HepG2 (cell line): ENCODE measurements around the gene EPHA10. TPM values are rescaled to one million over a fixed set of nuclear protein-coding genes. Genes with fewer than 3 reads are reported as not detected.
A peak's percentile ranks its signal among the peaks of the same experiment; 100 is the strongest.

Experiments
- ATAC-seq: fragments of 200-7000 bp; cut with Tn5 transposase; 3 replicates; pipeline ENCODE4 v1.9.1; 2020; ENCODE audit warnings: mild to moderate bottlenecking, moderate library complexity
- BruUV-seq: library from RNA; stranded (reverse); fragments of 400-500 nt; replicated peaks from 2 replicates; lab custom pipeline; 2021; lab: Mats Ljungman, UMichigan
- CTCF ChIA-PET: fragments of 300-600 bp; formaldehyde crosslinking; extraction: SDS; loops from one replicate; lab custom pipeline; 2021; ENCODE audit warnings: low total read pairs, inconsistent platforms, low intra/inter-chr PET ratio; lab: Yijun Ruan, JAX
- POLR2A ChIA-PET: fragments of 350-600 bp; sonication (Branson Sonifier 250); formaldehyde crosslinking; loops from one replicate; lab custom pipeline; 2020; ENCODE audit warnings: antibody characterized with exemption, inconsistent platforms; lab: Yijun Ruan, JAX
- DNase-seq: peaks from one replicate; pipeline ENCODE4 v3.0.0-alpha.2; 2015; ENCODE audit warnings: low spot score
- FAIRE-seq: peaks from 3 replicates; lab custom pipeline; 2011; peaks lifted over from hg19 to GRCh38; lab: Jason Lieb, UNC
- H2AFZ ChIP-seq: one replicate; pipeline ENCODE4 v1.6.1; 2011; ENCODE audit warnings: low read length, inconsistent platforms
- H3K27ac ChIP-seq: fragments of 300-600 bp; 3 replicates; pipeline ENCODE4 v1.8.0; 2011; ENCODE audit warnings: mixed run types, mild to moderate bottlenecking, mixed read lengths, low read length, inconsistent platforms; ENCODE audit not compliant: insufficient read depth; ENCODE audit errors: extremely low read length
- H3K27me3 ChIP-seq, 2 experiments: fragments of 200-600 bp in 1 of 2; 2 replicates in 1 of 2; 3 replicates in 1 of 2; pipeline versions ENCODE4 v1.6.0 to v1.8.0; 2011; ENCODE audit warnings: low read length in 2 of 2, mild to moderate bottlenecking in 2 of 2, moderate library complexity in 2 of 2, inconsistent platforms in 1 of 2; ENCODE audit not compliant: insufficient read depth in 2 of 2, control insufficient read depth in 1 of 2
- H3K36me3 ChIP-seq, 2 experiments: fragments of 200-600 bp in 1 of 2; replicated peaks in 1 of 2; 2 replicates in 1 of 2; 3 replicates in 1 of 2; pipeline versions ENCODE4 v1.5.1 to v1.8.0; 2011; ENCODE audit warnings: low read length in 2 of 2, inconsistent platforms in 1 of 2; ENCODE audit not compliant: insufficient read depth in 2 of 2, control insufficient read depth in 1 of 2
- H3K4me1 ChIP-seq: 2 replicates; pipeline ENCODE4 v1.5.1; 2012; ENCODE audit warnings: low read length, inconsistent platforms; ENCODE audit not compliant: insufficient read depth
- H3K4me2 ChIP-seq: 2 replicates; pipeline ENCODE4 v1.6.0; 2011; ENCODE audit warnings: low read depth, low read length, inconsistent platforms
- H3K4me3 ChIP-seq, 3 experiments: fragments of 200-600 bp in 1 of 3; sonication (generic), shearing (Covaris generic) in 1 of 3; replicated peaks in 1 of 3; 2 replicates each; pipeline ENCODE4 v1.5.1; 2011 to 2016; ENCODE audit warnings: low read length in 3 of 3, inconsistent platforms in 2 of 3, low read depth in 2 of 3, mild to moderate bottlenecking in 2 of 3, control low read depth in 1 of 3, mixed read lengths in 1 of 3; ENCODE audit not compliant: insufficient read depth in 1 of 3
- H3K79me2 ChIP-seq: one replicate; pipeline ENCODE4 v1.6.1; 2011; ENCODE audit warnings: low read length, inconsistent platforms; ENCODE audit not compliant: insufficient read depth
- H3K9ac ChIP-seq: 2 replicates; pipeline ENCODE4 v1.6.0; 2011; ENCODE audit warnings: mild to moderate bottlenecking, low read depth, low read length, inconsistent platforms; ENCODE audit not compliant: insufficient read depth
- H3K9me3 ChIP-seq: 2 replicates; pipeline ENCODE4 v1.5.1; 2012; ENCODE audit warnings: mild to moderate bottlenecking, low read length
- H4K20me1 ChIP-seq: 2 replicates; pipeline ENCODE4 v1.6.0; 2011; ENCODE audit warnings: inconsistent platforms, mild to moderate bottlenecking, low read length, moderate library complexity; ENCODE audit not compliant: insufficient read depth
- HHEX ChIP-seq: IDR thresholded peaks from 2 replicates; pipeline ENCODE4 v1.6.1; 2016; ENCODE audit warnings: control low read depth
- HIC2 ChIP-seq: sonication (generic); formaldehyde crosslinking; IDR thresholded peaks from 2 replicates; pipeline ENCODE4 v1.9.0; 2022; ENCODE audit warnings: low read depth, missing genetic modification reagents
- HINFP ChIP-seq: sonication (generic); formaldehyde crosslinking; IDR thresholded peaks from 2 replicates; pipeline ENCODE4 v1.4.0; 2020; ENCODE audit warnings: low read depth, mild to moderate bottlenecking, missing genetic modification reagents
- HIVEP1 ChIP-seq: sonication (generic); formaldehyde crosslinking; IDR thresholded peaks from 2 replicates; pipeline ENCODE4 v1.4.0; 2020; ENCODE audit warnings: mild to moderate bottlenecking, missing genetic modification reagents
- IRF9 ChIP-seq: sonication (generic); formaldehyde crosslinking; IDR thresholded peaks from 2 replicates; pipeline ENCODE4 v1.8.0; 2022; ENCODE audit warnings: missing genetic modification reagents, mild to moderate bottlenecking, borderline replicate concordance
- MAX ChIP-seq: IDR thresholded peaks from 2 replicates; pipeline ENCODE4 v1.6.1; 2012; ENCODE audit warnings: inconsistent platforms
- NR2F2 ChIP-seq: IDR thresholded peaks from 2 replicates; pipeline ENCODE4 v1.6.1; 2012; ENCODE audit warnings: low read depth, inconsistent platforms, borderline replicate concordance
- PLRG1 ChIP-seq: fragments of 450-650 bp; conservative IDR thresholded peaks from 2 replicates; pipeline ENCODE4 v1.6.1; 2016
- RELA ChIP-seq: sonication (generic); formaldehyde crosslinking; IDR thresholded peaks from 2 replicates; pipeline ENCODE4 v1.4.0; 2020; ENCODE audit warnings: missing genetic modification reagents
- RNF2 ChIP-seq: fragments of 450-650 bp; conservative IDR thresholded peaks from 2 replicates; pipeline ENCODE4 v1.6.1; 2016; ENCODE audit warnings: low read depth
- ZNF274 ChIP-seq: sonication (generic); formaldehyde crosslinking; IDR thresholded peaks from 2 replicates; pipeline ENCODE4 v1.5.1; 2020; ENCODE audit warnings: mild to moderate bottlenecking, missing genetic modification reagents
- ZNF430 ChIP-seq: sonication (generic); formaldehyde crosslinking; IDR thresholded peaks from 2 replicates; pipeline ENCODE4 v1.9.0; 2021; ENCODE audit warnings: mild to moderate bottlenecking, missing genetic modification reagents
- ZNF572 ChIP-seq: sonication (generic); formaldehyde crosslinking; IDR thresholded peaks from 2 replicates; pipeline ENCODE4 v1.5.1; 2020; ENCODE audit warnings: mild to moderate bottlenecking, missing genetic modification reagents
- ZNF574 ChIP-seq: sonication (generic); formaldehyde crosslinking; IDR thresholded peaks from 2 replicates; pipeline ENCODE4 v1.4.0; 2020; ENCODE audit warnings: missing genetic modification reagents
- ZNF576 ChIP-seq: sonication (generic); formaldehyde crosslinking; IDR thresholded peaks from 2 replicates; pipeline ENCODE4 v1.4.0; 2020; ENCODE audit warnings: mild to moderate bottlenecking, missing genetic modification reagents
- ZNF781 ChIP-seq: sonication (generic); formaldehyde crosslinking; IDR thresholded peaks from 2 replicates; pipeline ENCODE4 v1.5.1; 2020; ENCODE audit warnings: borderline replicate concordance, mild to moderate bottlenecking, missing genetic modification reagents; ENCODE audit errors: not compliant biosample characterization
- WGBS: methylation state at CpG from one replicate; pipeline ENCODE4 v1.1.6; 2017; ENCODE audit warnings: low lambda C conversion rate; 5-methylcytosine and 5-hydroxymethylcytosine counted together
- in situ Hi-C: cut with HindIII; loops from 2 replicates; pipeline ENCODE4 v1.10.0; 2017; ENCODE audit warnings: low pct_unique_long_range_greater_than_20kb; ENCODE audit not compliant: extremely low pct_ligation_motif_present
- intact Hi-C: fragments of 100-400 bp; cut with micrococcal nuclease; formaldehyde crosslinking; loops from one replicate; pipeline ENCODE4 v1.10.0; 2022; ENCODE audit not compliant: unreplicated experiment
- polyA plus RNA-seq, 8 experiments: library from polyadenylated mRNA; depleted of rRNA in 3 of 8; stranded (reverse) in 7 of 8; unstranded in 1 of 8; fragments of >200 nt; fragmentation: Illumina TruSeq in 4 of 8; extraction: Trizol in 4 of 8; gene quantifications; 2 replicates each; pipeline versions ENCODE4 v1.2.1 to v1.2.3, GENCODE V29; 2011 to 2016; ENCODE audit warnings: low read depth in 4 of 8, missing spikeins in 1 of 8, mixed read lengths in 1 of 8; ENCODE audit not compliant: insufficient read depth in 1 of 8
- total RNA-seq, 5 experiments: library from RNA; depleted of rRNA; stranded (reverse); fragments of >200 nt; fragmentation: Illumina TruSeq; extraction: Trizol; gene quantifications; 2 replicates each; pipeline ENCODE4 v1.2.3, GENCODE V29; 2016; ENCODE audit warnings: low read depth in 1 of 5

EPHA10 gene
- total and polyA plus RNA-seq, 2 of the 13 experiments (the other 11 are each of a cell fraction or from before 2014, with no cell fraction given), result 0.11 to 0.58 TPM

- Histone ChIP-seq H3K4me2 (peak overlapping the region; percentile 52), H3K79me2 (no peaks in the 10 kb centered on the region), H3K4me1 (peaks cover 63% of the 10 kb centered on the region), H3K9ac (no peak overlapping the region), H4K20me1 (no peaks in the 10 kb centered on the region), H3K27me3 (peaks cover 5 to 15% of the 10 kb centered on the region in 2 experiments; a peak in 4 of 5 replicates), H3K36me3 (no peaks in the 10 kb centered on the region), H3K27ac (no peak overlapping the region), H3K9me3 (no peaks in the 10 kb centered on the region), H3K4me3 (peak overlapping the region in 1 of 3 experiments; percentile 40; a peak in 1 of 6 replicates), H2AFZ (no peak overlapping the region)
- DNase-seq, result no peak
- FAIRE-seq, result no peak
- POLR2A ChIA-PET, result interaction anchor here (0.5 kb wide), 1 partner anchor 359 kb away, joined by 3 read pairs; no protein-coding TSS in a partner anchor
- in situ Hi-C loops, result no loop called here
- intact Hi-C loops, result no loop called here
- BruUV-seq, result no TSS peak
- 61% methylated on average over 8 of the region's 26 CpGs for WGBS
- CTCF ChIA-PET, result no interaction called here
- peak; percentile 58 for ATAC-seq
- peak; percentile 74; the same call in 1 of the 2 replicates for TF ChIP-seq HIVEP1 (CRISPR knock-in tag)
- 0 out of 2 replicates have a peak, but pooled peaks have one; percentile 61 for TF ChIP-seq HINFP (CRISPR knock-in tag)
- no peak for TF ChIP-seq IRF9 (CRISPR knock-in tag)
- TF ChIP-seq ZNF572, result no peak
- no peak for TF ChIP-seq ZNF574
- TF ChIP-seq HIC2, result 0 out of 2 replicates have a peak, but pooled peaks have one; percentile 44
- TF ChIP-seq ZNF430 (CRISPR knock-in tag), result no peak
- no peak for TF ChIP-seq HHEX (CRISPR knock-in tag)
- peak; percentile 71; the same call in 1 of the 2 replicates for TF ChIP-seq RELA (CRISPR knock-in tag)
- peak; percentile 29; the same call in 1 of the 2 replicates for TF ChIP-seq MAX
- TF ChIP-seq RNF2, result peak; percentile 41; the same call in 1 of the 2 replicates
- TF ChIP-seq PLRG1, result no peak
- TF ChIP-seq ZNF576 (CRISPR knock-in tag), result no peak
- 0 out of 2 replicates have a peak, but pooled peaks have one; percentile 54 for TF ChIP-seq ZNF274
- TF ChIP-seq NR2F2, result no peak
- no peak for TF ChIP-seq ZNF781 (CRISPR knock-in tag)
Measured at GRCh38 chr1:37718181-37718900, 46.6 kb downstream of the EPHA10 start.
